Measurements from ENCODE around the gene WDFY1.

The WDFY1 gene

GRCh38 chr2:223949241-223949840 is 4.2 kb upstream of the WDFY1 start:
- TF ChIP-seq ZNF70 (CRISPR knock-in tag; IDR thresholded peaks at IDR 0.05) (no peak), CREB5 (CRISPR knock-in tag; IDR thresholded peaks at IDR 0.05; ENCODE audit: low read depth) (no peak), TCF4 (CRISPR knock-in tag; IDR thresholded peaks at IDR 0.05; ENCODE audit: borderline replicate concordance) (no peak), ISL1 (CRISPR knock-in tag; IDR thresholded peaks at IDR 0.05) (no peak), OSR1 (CRISPR knock-in tag; IDR thresholded peaks at IDR 0.05) (no peak), SNAI2 (CRISPR knock-in tag; IDR thresholded peaks at IDR 0.05) (no peak), TSHZ2 (CRISPR knock-in tag; IDR thresholded peaks at IDR 0.05) (no peak), BACH2 (CRISPR knock-in tag; IDR thresholded peaks at IDR 0.05; ENCODE audit: borderline replicate concordance) (no peak), ARNTL (CRISPR knock-in tag; IDR thresholded peaks at IDR 0.05; ENCODE audit: borderline replicate concordance, low read depth) (no peak), ZNF565 (CRISPR knock-in tag; conservative IDR thresholded peaks at IDR 0.05; ENCODE audit: low read depth) (no peak), POU6F1 (CRISPR knock-in tag; IDR thresholded peaks at IDR 0.05; ENCODE audit: borderline replicate concordance, low read depth) (no peak)
- no peak for ATAC-seq

GRCh38 chr2:223947711-223948205 is 2.6 kb upstream of the WDFY1 start:
- no peak for ATAC-seq
- TF ChIP-seq RARB (CRISPR knock-in tag; IDR thresholded peaks at IDR 0.05) (no peak), ARNTL (CRISPR knock-in tag; IDR thresholded peaks at IDR 0.05; ENCODE audit: borderline replicate concordance, low read depth) (no peak), ZFP30 (CRISPR knock-in tag; IDR thresholded peaks at IDR 0.05) (no peak), ZNF565 (CRISPR knock-in tag; conservative IDR thresholded peaks at IDR 0.05; ENCODE audit: low read depth) (no peak), POU6F1 (CRISPR knock-in tag; IDR thresholded peaks at IDR 0.05; ENCODE audit: borderline replicate concordance, low read depth) (no peak)

- TF ChIP-seq ZFP30 (CRISPR knock-in tag; IDR thresholded peaks at IDR 0.05) = no peak
- no peak for TF ChIP-seq ZNF565 (CRISPR knock-in tag; conservative IDR thresholded peaks at IDR 0.05; ENCODE audit: low read depth)
- no peak for TF ChIP-seq PATZ1 (CRISPR knock-in tag; IDR thresholded peaks at IDR 0.05; ENCODE audit: borderline replicate concordance)
- no peak for ATAC-seq
These were observed 620 bp upstream of the WDFY1 start for GRCh38 chr2:223945755-223946154.

- peak; percentile 56 for ATAC-seq
- TF ChIP-seq POU6F1 (CRISPR knock-in tag; IDR thresholded peaks at IDR 0.05; ENCODE audit: borderline replicate concordance, low read depth) (no peak), CREB5 (CRISPR knock-in tag; IDR thresholded peaks at IDR 0.05; ENCODE audit: low read depth) (no peak), ZFP3 (CRISPR knock-in tag; IDR thresholded peaks at IDR 0.05) (no peak), ARNTL (CRISPR knock-in tag; IDR thresholded peaks at IDR 0.05; ENCODE audit: borderline replicate concordance, low read depth) (no peak), SNAI2 (CRISPR knock-in tag; IDR thresholded peaks at IDR 0.05) (no peak), ZC3H10 (CRISPR knock-in tag; IDR thresholded peaks at IDR 0.05) (no peak), ZNF70 (CRISPR knock-in tag; IDR thresholded peaks at IDR 0.05) (no peak), ESRRG (CRISPR knock-in tag; IDR thresholded peaks at IDR 0.05) (no peak), ZNF565 (CRISPR knock-in tag; conservative IDR thresholded peaks at IDR 0.05; ENCODE audit: low read depth) (no peak), OSR1 (CRISPR knock-in tag; IDR thresholded peaks at IDR 0.05) (no peak), PPARA (CRISPR knock-in tag; IDR thresholded peaks at IDR 0.05; ENCODE audit: borderline replicate concordance) (no peak), CSRNP3 (CRISPR knock-in tag; IDR thresholded peaks at IDR 0.05) (no peak)
These were observed 901 bp downstream of the WDFY1 start for GRCh38 chr2:223944166-223944702.

All from SK-N-SH treated with all-trans-retinoic acid at 6 μM for 48 hours (cell line).